Posterior vena cava (tissue), 2 donors: ENCODE data around the gene ITGBL1. TPM values are rescaled to one million over a fixed set of nuclear protein-coding genes. Genes with fewer than 3 reads are reported as not detected.

ENCODE experiments used
- DNase-seq: peaks from one replicate; pipeline ENCODE4 v3.0.0-alpha.2; 2020; ENCODE audit warnings: low spot score
- intact Hi-C, 2 donors: fragments of 100-400 bp; cut with DNase I; formaldehyde crosslinking; loops; one replicate each; pipeline versions ENCODE4 v1.14.1 to v1.14.2; 2022 to 2023
- total RNA-seq, 2 donors: library from RNA; stranded (reverse); fragmentation: NEBNext Ultra II Directional; extraction: Animal tissue kit (Norgen Biotek cat#: 25700); gene quantifications; one replicate each; pipeline ENCODE4 v1.2.1, GENCODE V29; 2021
- donor health status: DM: yes; HTN: yes; CAD: no.
- donor health status: DM: yes; HTN: yes; CAD: no.

Gene ITGBL1
- total RNA-seq, 2 donors from 2014 or later = 75.1 to 118 TPM

GRCh38 chr13:101649488-101650126 is 197.1 kb downstream of the ITGBL1 start:
- intact Hi-C loops = no loop called here
- DNase-seq = no peak

- intact Hi-C loops = no loop called here
- no peak for DNase-seq
Observed at GRCh38 chr13:101654883-101655282, 202.4 kb downstream of the ITGBL1 start.

DNA sequence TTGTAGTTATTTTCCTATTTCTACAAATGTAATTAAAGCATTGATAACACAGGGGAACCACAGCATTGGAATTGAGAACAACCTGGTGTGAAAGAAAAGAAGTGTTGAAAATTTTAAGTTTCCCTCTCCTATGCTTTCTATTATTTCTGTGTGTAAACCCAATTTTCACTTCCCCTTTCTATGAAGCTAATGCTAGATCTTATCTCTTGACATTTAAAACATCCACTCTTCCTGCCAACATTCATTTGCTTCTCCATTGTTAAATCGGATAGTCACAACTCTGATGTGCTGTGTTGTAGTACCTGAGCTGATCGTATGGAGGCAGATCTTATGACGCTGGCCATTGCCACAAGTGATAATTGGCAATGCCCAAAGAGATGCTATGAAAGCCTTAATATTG is 203.0 kb downstream of the ITGBL1 start:
- no peak for DNase-seq
- intact Hi-C loops = no loop called here

- intact Hi-C loops = no loop called here
- DNase-seq = no peak
Observed at GRCh38 chr13:101660711-101661110, 208.2 kb downstream of the ITGBL1 start.

DNA sequence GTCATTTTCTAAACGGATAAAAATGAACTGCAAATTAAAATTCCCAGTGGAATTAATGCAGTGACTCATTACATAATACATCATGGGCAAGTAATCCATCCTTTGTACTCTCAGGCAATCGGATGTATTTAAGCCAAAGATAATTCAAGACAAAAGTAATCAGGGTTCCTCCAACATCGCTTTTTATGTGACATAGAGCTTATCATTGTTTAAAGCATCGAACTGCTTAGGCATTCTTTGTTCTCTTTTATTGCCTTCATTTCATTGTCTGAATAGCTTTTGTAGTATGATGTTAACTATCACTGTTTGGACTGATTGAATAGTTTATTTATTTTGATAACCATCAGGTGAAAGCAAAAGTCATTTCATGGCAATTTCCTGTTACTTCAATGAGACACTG is 209.4 kb downstream of the ITGBL1 start:
- DNase-seq = no peak
- intact Hi-C loops = no loop called here

DNA sequence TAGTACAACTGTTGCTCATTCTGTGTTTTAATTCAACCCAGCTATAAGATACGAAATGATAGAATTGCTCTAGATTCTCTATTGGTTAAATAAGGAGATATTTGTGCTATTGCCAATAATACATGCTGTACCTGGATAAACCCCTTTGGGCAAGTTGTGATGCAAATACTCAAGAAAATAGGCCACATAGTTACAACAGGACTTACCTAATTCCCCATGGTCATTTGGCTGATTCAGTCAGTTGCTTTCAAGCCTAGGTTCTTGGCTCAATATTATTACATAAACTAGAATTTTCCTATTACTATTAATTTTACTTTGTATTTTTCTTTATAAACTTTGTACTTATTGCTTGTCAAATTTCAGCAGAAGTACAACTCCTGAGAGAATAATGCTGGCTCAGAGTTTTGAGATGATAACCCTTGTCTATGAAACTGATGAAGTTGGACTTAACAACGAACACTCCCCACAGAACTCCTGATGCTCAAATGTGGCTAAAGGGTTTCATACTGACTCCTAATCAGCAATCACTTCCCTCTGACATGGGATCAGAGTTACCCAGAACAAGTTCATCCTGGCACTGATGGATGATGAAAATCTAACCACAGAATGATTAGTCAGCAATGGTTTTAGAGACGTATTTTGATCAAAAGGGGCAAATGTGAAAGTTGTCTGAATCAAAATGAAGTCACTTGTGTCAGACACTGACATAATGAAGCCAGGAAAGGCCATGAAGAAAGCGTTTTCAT is 221.1 kb downstream of the ITGBL1 start:
- no peak for DNase-seq
- intact Hi-C loops = no loop called here

GRCh38 chr13:101681834-101682233 is 229.4 kb downstream of the ITGBL1 start:
- intact Hi-C loops = no loop called here
- no peak for DNase-seq

DNA sequence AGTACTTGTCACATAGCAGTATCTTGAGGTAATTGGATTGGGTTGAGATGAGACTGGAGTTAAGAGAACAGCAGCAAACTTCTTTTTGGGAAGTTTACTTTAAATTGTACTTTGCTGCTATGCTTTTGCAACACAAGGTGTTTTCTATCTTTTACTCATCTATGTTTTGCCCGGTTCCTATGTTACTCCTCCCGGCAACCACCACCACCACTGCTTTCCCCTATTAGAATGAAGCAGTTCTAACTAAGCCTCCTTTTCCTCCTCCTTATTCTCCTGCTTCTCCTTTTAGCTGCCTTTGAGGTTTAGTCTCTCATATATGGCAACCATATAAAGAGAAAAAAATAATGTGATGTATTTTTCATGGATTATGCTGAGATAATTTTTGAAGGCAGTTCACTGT is 233.5 kb downstream of the ITGBL1 start:
- DNase-seq = no peak
- intact Hi-C loops = no loop called here

DNA sequence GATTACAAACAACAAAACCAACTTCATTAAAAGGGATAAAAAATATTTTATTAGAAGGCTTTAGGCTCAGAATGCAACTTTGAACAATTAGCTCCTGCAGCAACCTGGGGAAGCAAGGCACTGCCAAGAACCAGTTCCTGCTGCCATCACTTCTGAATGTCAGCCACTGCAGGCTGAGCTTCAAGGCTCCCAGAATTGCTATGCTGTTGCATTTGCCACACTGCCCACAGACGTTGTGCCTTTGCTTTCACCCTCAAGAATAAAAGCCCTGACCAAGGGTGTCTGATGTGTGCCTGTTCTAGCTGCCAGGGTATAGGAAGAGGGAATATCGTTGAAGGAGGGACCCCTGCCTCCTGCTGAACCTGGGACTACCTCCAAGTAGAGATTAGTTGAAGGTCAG is 238.4 kb downstream of the ITGBL1 start:
- intact Hi-C loops = no loop called here

GRCh38 chr13:101691341-101691860 is 238.9 kb downstream of the ITGBL1 start:
- DNase-seq = no peak
- intact Hi-C loops = no loop called here

More for the DNA sequence above, 238.4 kb downstream of the ITGBL1 start:
- no peak for DNase-seq

GRCh38 chr13:101695870-101696516 is 243.5 kb downstream of the ITGBL1 start:
- intact Hi-C loops = no loop called here
- DNase-seq = no peak

- no peak for DNase-seq
- intact Hi-C loops = no loop called here
Observed at GRCh38 chr13:101697745-101698144, 245.3 kb downstream of the ITGBL1 start.

GRCh38 chr13:101698400-101698799 is 245.9 kb downstream of the ITGBL1 start:
- DNase-seq = no peak
- intact Hi-C loops = no loop called here

DNA sequence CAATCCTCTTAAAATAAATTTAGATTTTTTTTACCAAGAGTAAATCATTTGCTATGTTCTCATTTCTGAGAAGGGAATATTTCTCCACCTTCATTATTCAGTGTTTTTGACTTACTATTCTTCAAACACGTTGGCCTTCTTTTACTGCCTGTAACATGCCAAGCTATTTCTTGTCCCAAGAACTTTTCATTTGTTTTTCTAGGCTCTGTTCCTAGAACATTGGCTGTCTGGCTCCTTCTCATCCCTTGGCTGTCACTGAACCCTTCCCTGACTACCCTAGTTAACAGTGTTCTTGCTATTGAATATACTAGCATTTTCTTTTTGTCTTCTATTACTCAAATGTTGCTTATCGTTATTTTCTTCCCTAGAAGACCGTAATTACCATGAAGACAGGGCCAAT is 248.1 kb downstream of the ITGBL1 start:
- intact Hi-C loops = loop anchor here in 1 of 2 donors (1.0 to 5.0 kb wide), 2 partner anchors 9 to 178 kb away; no protein-coding TSS in a partner anchor

GRCh38 chr13:101703081-101703480 is 250.6 kb downstream of the ITGBL1 start:
- intact Hi-C loops = loop anchor here in 1 of 2 donors (5.0 kb wide), 1 partner anchor 181 kb away; no protein-coding TSS in a partner anchor
- DNase-seq = no peak

More for the DNA sequence above, 248.1 kb downstream of the ITGBL1 start:
- no peak for DNase-seq

GRCh38 chr13:101703838-101704237 is 251.4 kb downstream of the ITGBL1 start:
- no peak for DNase-seq
- intact Hi-C loops = loop anchor here in 1 of 2 donors (5.0 kb wide), 1 partner anchor 182 kb away; no protein-coding TSS in a partner anchor

DNA sequence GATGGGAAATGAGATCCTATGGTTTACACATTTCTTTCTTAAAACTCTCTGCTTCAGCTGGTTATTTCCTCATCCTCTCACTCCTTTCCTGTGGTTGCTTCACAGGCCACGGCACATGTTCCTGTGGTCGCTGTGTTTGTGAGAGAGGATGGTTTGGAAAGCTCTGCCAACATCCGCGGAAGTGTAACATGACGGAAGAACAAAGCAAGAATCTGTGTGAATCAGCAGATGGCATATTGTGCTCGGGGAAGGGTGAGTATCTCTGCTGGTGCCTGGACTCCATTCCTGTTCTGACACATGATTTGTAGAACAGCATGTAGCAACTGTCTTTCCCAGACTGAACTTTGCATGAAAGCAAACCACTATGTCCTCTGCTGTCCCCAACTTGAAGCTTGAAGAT is 254.2 kb downstream of the ITGBL1 start:
- intact Hi-C loops = no loop called here
- no peak for DNase-seq

DNA sequence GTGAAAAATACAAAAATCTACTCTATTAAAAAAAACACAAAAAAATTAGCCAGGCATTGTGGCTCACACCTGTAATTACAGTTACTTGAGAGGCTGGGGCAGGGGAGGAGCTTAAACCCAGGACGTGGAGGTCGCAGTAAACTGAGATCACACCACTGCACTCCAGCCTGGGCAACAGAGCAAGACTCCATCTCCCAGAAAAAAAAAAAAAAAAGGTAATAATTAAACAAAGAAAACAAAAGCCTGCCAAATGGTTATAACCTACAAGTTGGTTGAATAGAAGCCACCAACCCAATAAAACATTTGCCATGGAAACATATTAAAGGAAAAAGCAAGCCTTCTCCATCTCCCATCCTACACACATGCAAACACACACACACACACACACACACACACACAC is 255.2 kb downstream of the ITGBL1 start:
- intact Hi-C loops = no loop called here
- no peak for DNase-seq

DNA sequence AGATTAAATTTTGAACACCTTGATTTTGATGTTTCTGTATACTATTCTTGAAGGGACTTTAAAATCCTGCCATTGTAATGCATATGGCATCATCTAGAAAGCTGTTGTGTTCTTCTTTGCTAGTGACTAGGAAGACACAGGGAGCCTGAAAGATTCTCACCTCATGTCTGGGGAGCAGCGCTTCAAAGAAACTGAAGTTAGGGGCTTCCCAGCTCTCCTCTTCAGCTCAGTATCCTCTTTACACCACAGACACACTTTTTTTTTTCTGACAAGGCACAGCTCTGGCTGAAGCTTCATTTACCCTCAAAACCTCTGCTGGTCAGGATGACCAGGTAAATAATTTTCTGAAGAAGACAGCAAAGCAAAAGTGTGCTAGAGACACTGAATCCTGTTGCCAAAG is 255.6 kb downstream of the ITGBL1 start:
- DNase-seq = no peak
- intact Hi-C loops = no loop called here

- intact Hi-C loops = loop anchor here in 1 of 2 donors (1.0 kb wide), 1 partner anchor 10 kb away; no protein-coding TSS in a partner anchor
- DNase-seq = no peak
Observed at GRCh38 chr13:101709952-101710351, 257.5 kb downstream of the ITGBL1 start.
